Activated CD4-positive, alpha-beta T cell treated with anti-CD3 and anti-CD28 coated beads for 36 hours (primary cell): ENCODE data around the gene NEGR1. TPM values are rescaled to one million over a fixed set of nuclear protein-coding genes. Genes with fewer than 3 reads are reported as not detected.
A peak's percentile ranks its signal among the peaks of the same experiment; 100 is the strongest.

Experiments
- ATAC-seq: fragments of 200-7000 bp; cut with Tn5 transposase; one replicate; pipeline ENCODE4 v1.10.0; 2021; ENCODE audit warnings: mild to moderate bottlenecking, moderate library complexity
- CTCF ChIA-PET: fragments of 350-600 bp; sonication (Branson Sonifier 250); formaldehyde crosslinking; loops from one replicate; lab custom pipeline; 2021; ENCODE audit warnings: antibody characterized with exemption; lab: Charles Lee
- POLR2A ChIA-PET: fragments of 350-600 bp; sonication (Branson Sonifier 250); formaldehyde crosslinking; loops from one replicate; lab custom pipeline; 2021; ENCODE audit warnings: antibody characterized with exemption, inconsistent platforms; lab: Charles Lee
- DNase-seq: peaks from one replicate; pipeline ENCODE4 v3.0.0-alpha.2; 2020
- H3K27ac Mint-ChIP-seq: one replicate; pipeline ENCODE4 v1.8.0; 2021; ENCODE audit warnings: mixed read lengths
- H3K27me3 Mint-ChIP-seq: one replicate; pipeline ENCODE4 v1.8.0; 2021; ENCODE audit warnings: mixed read lengths
- H3K36me3 Mint-ChIP-seq: one replicate; pipeline ENCODE4 v1.8.0; 2021; ENCODE audit warnings: low read depth, mixed read lengths
- H3K4me1 Mint-ChIP-seq: one replicate; pipeline ENCODE4 v1.8.0; 2021; ENCODE audit warnings: mixed read lengths
- H3K4me3 Mint-ChIP-seq: one replicate; pipeline ENCODE4 v1.8.0; 2021; ENCODE audit warnings: mild to moderate bottlenecking, moderate library complexity, mixed read lengths
- H3K9me3 Mint-ChIP-seq: one replicate; pipeline ENCODE4 v1.8.0; 2021; ENCODE audit warnings: low read depth, mixed read lengths
- intact Hi-C, 2 experiments: fragments of 100-400 bp; cut with DNase I in 1 of 2; cut with micrococcal nuclease in 1 of 2; formaldehyde crosslinking; loops; one replicate each; pipeline versions ENCODE4 v1.14.2 to v1.15.1; 2022 to 2024; cut with DNase I, micrococcal nuclease
- total RNA-seq, 2 experiments: library from RNA; stranded (reverse); gene quantifications; one replicate each; pipeline ENCODE4 v1.2.3, GENCODE V29; 2021

Gene NEGR1
- total RNA-seq, 2 experiments from 2014 or later, result not detected

- H3K9me3 Mint-ChIP-seq, result peaks cover 3% of the 10 kb centered on the region
- ChIA-PET CTCF (no interaction called here), POLR2A (no interaction called here)
- no peaks in the 10 kb centered on the region for H3K27me3 Mint-ChIP-seq
- DNase-seq (no peak), ATAC-seq (no peak)
- no peaks in the 10 kb centered on the region for H3K4me1 Mint-ChIP-seq
- intact Hi-C loops, result no loop called here
- no peak overlapping the region for H3K4me3 Mint-ChIP-seq
- no peak overlapping the region for H3K27ac Mint-ChIP-seq
- H3K36me3 Mint-ChIP-seq, result no peaks in the 10 kb centered on the region
Observed at GRCh38 chr1:71882637-71883036, 399.7 kb downstream of the NEGR1 start.

DNA sequence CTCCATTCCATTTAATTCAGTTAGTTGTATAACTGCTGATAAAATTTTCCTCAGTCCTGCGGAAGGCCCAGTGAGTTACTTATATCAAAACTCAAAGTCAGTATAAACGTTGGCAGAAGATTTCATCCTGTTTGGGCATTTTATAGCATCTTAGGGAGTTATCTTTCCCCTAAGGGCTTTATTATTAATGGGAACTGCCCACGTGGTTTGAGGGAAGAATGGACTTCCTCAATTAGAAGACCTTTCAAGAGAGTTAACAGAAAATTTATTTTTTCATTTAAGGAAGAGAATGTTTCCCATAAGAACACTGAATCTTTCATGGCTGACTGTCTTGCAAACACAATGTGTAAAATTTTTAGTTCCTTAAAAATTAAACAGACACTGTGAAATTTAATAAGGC is 400.1 kb downstream of the NEGR1 start:
- Mint-ChIP-seq H3K27me3 (no peaks in the 10 kb centered on the region), H3K27ac (no peak overlapping the region), H3K9me3 (peaks cover 3% of the 10 kb centered on the region), H3K4me1 (no peaks in the 10 kb centered on the region), H3K4me3 (no peak overlapping the region), H3K36me3 (no peaks in the 10 kb centered on the region)
- CTCF ChIA-PET, result no interaction called here
- POLR2A ChIA-PET, result no interaction called here
- ATAC-seq (no peak), DNase-seq (no peak)
- intact Hi-C loops, result no loop called here

- no peak overlapping the region for H3K4me3 Mint-ChIP-seq
- no peaks in the 10 kb centered on the region for H3K27me3 Mint-ChIP-seq
- ATAC-seq, result no peak
Observed at GRCh38 chr1:71881611-71882010, 400.7 kb downstream of the NEGR1 start.

DNA sequence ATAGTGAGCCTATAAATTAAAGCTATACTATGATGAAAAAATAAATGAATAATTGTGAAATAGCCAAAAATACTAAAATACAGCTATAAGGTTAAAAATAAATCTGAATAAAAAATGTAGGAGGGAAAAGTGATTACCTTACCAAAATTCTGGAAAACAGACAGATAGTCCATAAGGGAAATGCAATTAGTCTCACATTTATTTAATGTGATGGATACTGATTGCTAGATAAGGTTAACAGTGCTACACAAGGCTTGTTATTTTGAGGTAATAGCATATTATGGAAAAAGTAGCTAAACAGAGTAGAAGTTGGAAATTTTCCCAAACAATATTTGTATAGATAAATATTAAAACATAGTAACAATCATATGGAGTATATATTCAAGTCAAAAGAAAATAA is 413.0 kb downstream of the NEGR1 start:
- no peak overlapping the region for H3K27ac Mint-ChIP-seq
- no peak overlapping the region for H3K4me3 Mint-ChIP-seq
- no peak for DNase-seq
- H3K36me3 Mint-ChIP-seq, result no peaks in the 10 kb centered on the region
- CTCF ChIA-PET, result interaction anchor here (1.1 kb wide), 1 partner anchor 8 kb away, joined by 5 read pairs; no protein-coding TSS in a partner anchor
- peaks cover 2% of the 10 kb centered on the region for H3K9me3 Mint-ChIP-seq
- no peaks in the 10 kb centered on the region for H3K27me3 Mint-ChIP-seq
- intact Hi-C loops, result no loop called here
- POLR2A ChIA-PET, result no interaction called here
- no peak for ATAC-seq
- no peaks in the 10 kb centered on the region for H3K4me1 Mint-ChIP-seq

More at GRCh38 chr1:71881611-71882010, 400.7 kb downstream of the NEGR1 start:
- Mint-ChIP-seq H3K27ac (no peak overlapping the region), H3K9me3 (peaks cover 3% of the 10 kb centered on the region), H3K4me1 (no peaks in the 10 kb centered on the region), H3K36me3 (no peaks in the 10 kb centered on the region)
- intact Hi-C loops, result no loop called here
- DNase-seq, result no peak
- ChIA-PET POLR2A (no interaction called here), CTCF (no interaction called here)

DNA sequence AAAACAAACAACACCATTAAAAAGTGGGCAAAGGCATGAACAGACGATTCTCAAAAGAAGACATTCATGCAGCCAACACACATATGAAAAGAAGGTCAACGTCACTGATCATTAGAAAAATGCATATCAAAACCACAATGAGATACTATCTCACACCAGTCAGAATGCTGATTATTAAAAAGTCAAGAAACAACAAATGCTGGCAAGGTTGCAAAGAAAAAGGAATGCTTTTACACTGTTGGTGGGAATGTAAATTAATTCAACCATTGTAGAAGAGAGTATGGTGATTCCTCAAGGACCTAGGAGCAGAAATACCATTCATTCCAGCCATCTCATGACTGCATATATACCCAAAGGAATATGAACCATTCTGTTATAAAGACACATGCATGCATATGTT is 419.6 kb downstream of the NEGR1 start:
- ATAC-seq (no peak), DNase-seq (no peak)
- intact Hi-C loops, result no loop called here
- Mint-ChIP-seq H3K27me3 (no peaks in the 10 kb centered on the region), H3K27ac (no peak overlapping the region), H3K9me3 (peaks cover 4% of the 10 kb centered on the region), H3K36me3 (no peaks in the 10 kb centered on the region), H3K4me3 (no peak overlapping the region), H3K4me1 (no peaks in the 10 kb centered on the region)
- ChIA-PET POLR2A (no interaction called here), CTCF (no interaction called here)

GRCh38 chr1:71861022-71861421 is 421.3 kb downstream of the NEGR1 start:
- Mint-ChIP-seq H3K27me3 (no peaks in the 10 kb centered on the region), H3K4me1 (peaks cover 2% of the 10 kb centered on the region), H3K4me3 (no peak overlapping the region), H3K9me3 (peaks cover 4% of the 10 kb centered on the region), H3K36me3 (no peaks in the 10 kb centered on the region), H3K27ac (no peak overlapping the region)
- POLR2A ChIA-PET, result no interaction called here
- ATAC-seq (peak; percentile 94), DNase-seq (no peak)
- intact Hi-C loops, result no loop called here
- CTCF ChIA-PET, result no interaction called here

DNA sequence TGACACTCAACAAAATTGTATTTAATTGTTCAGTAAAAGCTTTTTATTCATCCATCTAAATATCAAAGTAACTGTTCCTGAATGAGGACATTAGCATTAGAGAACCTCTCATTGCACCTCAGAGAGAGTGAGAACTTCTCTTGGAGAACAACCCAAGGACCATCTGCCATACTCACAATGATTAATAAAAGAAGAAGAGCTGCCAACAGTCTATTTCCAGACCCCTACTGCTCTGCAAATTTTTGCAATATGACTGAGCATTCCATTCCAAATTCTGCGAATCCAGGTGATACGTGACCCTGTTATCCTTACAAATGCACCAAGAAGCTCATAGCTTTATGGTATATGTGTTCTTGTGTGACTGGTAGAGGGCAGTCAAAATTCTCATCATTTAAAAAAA is 422.5 kb downstream of the NEGR1 start:
- no peak for ATAC-seq

GRCh38 chr1:71857862-71858261 is 424.5 kb downstream of the NEGR1 start:
- Mint-ChIP-seq H3K9me3 (no peaks in the 10 kb centered on the region), H3K4me3 (no peak overlapping the region), H3K36me3 (no peaks in the 10 kb centered on the region), H3K4me1 (peaks cover 2% of the 10 kb centered on the region), H3K27me3 (no peaks in the 10 kb centered on the region), H3K27ac (no peak overlapping the region)
- no peak for ATAC-seq
- ChIA-PET CTCF (interaction anchor here (0.8 to 0.9 kb wide), 2 partner anchors 15 to 579 kb away, joined by 3 to 4 read pairs; no protein-coding TSS in a partner anchor), POLR2A (no interaction called here)
- DNase-seq, result no peak
- intact Hi-C loops, result loop anchor here in 1 of 2 experiments (5.0 kb wide), 1 partner anchor 51 kb away; no protein-coding TSS in a partner anchor

More for the DNA sequence above, 422.5 kb downstream of the NEGR1 start:
- H3K27ac Mint-ChIP-seq, result no peak overlapping the region
- peaks cover 2% of the 10 kb centered on the region for H3K4me1 Mint-ChIP-seq
- H3K27me3 Mint-ChIP-seq, result no peaks in the 10 kb centered on the region
- ChIA-PET CTCF (no interaction called here), POLR2A (no interaction called here)
- no peak overlapping the region for H3K4me3 Mint-ChIP-seq
- peaks cover 3% of the 10 kb centered on the region for H3K9me3 Mint-ChIP-seq
- DNase-seq, result no peak
- intact Hi-C loops, result loop anchor here in 1 of 2 experiments (5.0 kb wide), 1 partner anchor 53 kb away; no protein-coding TSS in a partner anchor
- H3K36me3 Mint-ChIP-seq, result no peaks in the 10 kb centered on the region

- no peak for DNase-seq
- CTCF ChIA-PET, result no interaction called here
- no peaks in the 10 kb centered on the region for H3K27me3 Mint-ChIP-seq
- intact Hi-C loops, result no loop called here
- H3K27ac Mint-ChIP-seq, result no peak overlapping the region
- no peaks in the 10 kb centered on the region for H3K36me3 Mint-ChIP-seq
- no peak for ATAC-seq
- POLR2A ChIA-PET, result no interaction called here
- no peak overlapping the region for H3K4me3 Mint-ChIP-seq
- peaks cover 2% of the 10 kb centered on the region for H3K4me1 Mint-ChIP-seq
- no peaks in the 10 kb centered on the region for H3K9me3 Mint-ChIP-seq
Observed at GRCh38 chr1:71853360-71853759, 429.0 kb downstream of the NEGR1 start.

GRCh38 chr1:71850936-71851335 is 431.4 kb downstream of the NEGR1 start:
- no peaks in the 10 kb centered on the region for H3K9me3 Mint-ChIP-seq
- ChIA-PET CTCF (no interaction called here), POLR2A (no interaction called here)
- H3K4me3 Mint-ChIP-seq, result no peak overlapping the region
- H3K27me3 Mint-ChIP-seq, result no peaks in the 10 kb centered on the region
- H3K4me1 Mint-ChIP-seq, result no peaks in the 10 kb centered on the region
- DNase-seq (no peak), ATAC-seq (no peak)
- H3K36me3 Mint-ChIP-seq, result no peaks in the 10 kb centered on the region
- H3K27ac Mint-ChIP-seq, result no peak overlapping the region
- intact Hi-C loops, result no loop called here

- POLR2A ChIA-PET, result no interaction called here
- Mint-ChIP-seq H3K27ac (no peak overlapping the region), H3K4me1 (no peaks in the 10 kb centered on the region), H3K9me3 (no peaks in the 10 kb centered on the region), H3K27me3 (no peaks in the 10 kb centered on the region), H3K36me3 (no peaks in the 10 kb centered on the region), H3K4me3 (no peak overlapping the region)
- DNase-seq (no peak), ATAC-seq (no peak)
- intact Hi-C loops, result no loop called here
- CTCF ChIA-PET, result no interaction called here
Observed at GRCh38 chr1:71850515-71850914, 431.8 kb downstream of the NEGR1 start.

GRCh38 chr1:71843012-71843411 is 439.3 kb downstream of the NEGR1 start:
- H3K36me3 Mint-ChIP-seq, result no peaks in the 10 kb centered on the region
- ChIA-PET POLR2A (no interaction called here), CTCF (interaction anchor here (1.1 kb wide), 1 partner anchor 15 kb away, joined by 4 read pairs; no protein-coding TSS in a partner anchor)
- intact Hi-C loops, result loop anchor here in 1 of 2 experiments (2.0 kb wide), 1 partner anchor 20 kb away; no protein-coding TSS in a partner anchor
- no peaks in the 10 kb centered on the region for H3K9me3 Mint-ChIP-seq
- no peak for DNase-seq
- no peak overlapping the region for H3K4me3 Mint-ChIP-seq
- H3K27ac Mint-ChIP-seq, result no peak overlapping the region
- H3K4me1 Mint-ChIP-seq, result no peaks in the 10 kb centered on the region
- ATAC-seq, result no peak
- no peaks in the 10 kb centered on the region for H3K27me3 Mint-ChIP-seq
